ENCODE results near the gene MUC6. TPM values are rescaled to one million over a fixed set of nuclear protein-coding genes. Genes with fewer than 3 reads are reported as not detected.

The MUC6 gene
- total RNA-seq, 3 donors from 2014 or later, result not detected

- no peak overlapping the region for H3K4me3 ChIP-seq
These were observed 1.8 kb downstream of the MUC6 start for GRCh38 chr11:1034456-1035295.

GRCh38 chr11:1034001-1034400 is 2.5 kb downstream of the MUC6 start:
- ATAC-seq, result no peak
- TF ChIP-seq CTCF (IDR thresholded peaks at IDR 0.05), result no peak
- intact Hi-C loops (cut with DNase I, micrococcal nuclease), result no loop called here
- Histone ChIP-seq H3K9me3 (no peaks in the 10 kb centered on the region), H3K36me3 (ENCODE audit: low read depth) (no peaks in the 10 kb centered on the region), H3K4me1 (ENCODE audit: low read depth) (no peaks in the 10 kb centered on the region), H3K4me3 (no peak overlapping the region)
- no peak for DNase-seq

More at GRCh38 chr11:1034456-1035295, 1.8 kb downstream of the MUC6 start:
- H3K36me3 ChIP-seq (ENCODE audit: low read depth), result no peaks in the 10 kb centered on the region
- intact Hi-C loops (cut with DNase I, micrococcal nuclease), result no loop called here
- no peak for TF ChIP-seq CTCF (IDR thresholded peaks at IDR 0.05)
- H3K4me1 ChIP-seq (ENCODE audit: low read depth), result no peaks in the 10 kb centered on the region
- H3K9me3 ChIP-seq, result no peaks in the 10 kb centered on the region
- ATAC-seq (no peak), DNase-seq (no peak)

GRCh38 chr11:1033016-1033798 is 3.3 kb downstream of the MUC6 start:
- Histone ChIP-seq H3K36me3 (ENCODE audit: low read depth) (no peaks in the 10 kb centered on the region), H3K4me1 (ENCODE audit: low read depth) (no peaks in the 10 kb centered on the region), H3K9me3 (no peaks in the 10 kb centered on the region), H3K4me3 (no peak overlapping the region)
- DNase-seq (no peak), ATAC-seq (no peak)
- intact Hi-C loops (cut with DNase I, micrococcal nuclease), result no loop called here
- no peak for TF ChIP-seq CTCF (IDR thresholded peaks at IDR 0.05)

- Histone ChIP-seq H3K4me1 (ENCODE audit: low read depth) (no peaks in the 10 kb centered on the region), H3K9me3 (no peaks in the 10 kb centered on the region), H3K36me3 (ENCODE audit: low read depth) (no peaks in the 10 kb centered on the region), H3K4me3 (no peak overlapping the region)
- DNase-seq (no peak), ATAC-seq (no peak)
- no peak for TF ChIP-seq CTCF (IDR thresholded peaks at IDR 0.05)
- intact Hi-C loops (cut with DNase I, micrococcal nuclease), result no loop called here
These were observed 4.1 kb downstream of the MUC6 start for GRCh38 chr11:1032310-1032891.

- H3K4me1 ChIP-seq (ENCODE audit: low read depth), result no peaks in the 10 kb centered on the region
- no peak overlapping the region for H3K4me3 ChIP-seq
- ATAC-seq (no peak), DNase-seq (no peak)
- no peaks in the 10 kb centered on the region for H3K36me3 ChIP-seq (ENCODE audit: low read depth)
- intact Hi-C loops (cut with DNase I, micrococcal nuclease), result no loop called here
- no peaks in the 10 kb centered on the region for H3K9me3 ChIP-seq
- no peak for TF ChIP-seq CTCF (IDR thresholded peaks at IDR 0.05)
These were observed 5.2 kb downstream of the MUC6 start for GRCh38 chr11:1031121-1031899.
